HepG2 (cell line): Measurements from ENCODE around the gene KRTAP1-1. TPM values are rescaled to one million over a fixed set of nuclear protein-coding genes. Genes with fewer than 3 reads are reported as not detected.
A peak's percentile ranks its signal among the peaks of the same experiment; 100 is the strongest.

Experiments used
- CAMTA2 ChIP-seq: sonication (generic); formaldehyde crosslinking; IDR thresholded peaks from 2 replicates; pipeline ENCODE4 v1.4.0; 2020; ENCODE audit warnings: mild to moderate bottlenecking, missing genetic modification reagents, borderline replicate concordance
- CBFB ChIP-seq: sonication (generic); formaldehyde crosslinking; IDR thresholded peaks from 2 replicates; pipeline ENCODE4 v1.4.0; 2020; ENCODE audit warnings: missing genetic modification reagents
- DZIP1 ChIP-seq: sonication (generic); formaldehyde crosslinking; IDR thresholded peaks from 2 replicates; pipeline ENCODE4 v1.5.0; 2020; ENCODE audit warnings: mild to moderate bottlenecking, missing genetic modification reagents
- KMT2B ChIP-seq: IDR thresholded peaks from 2 replicates; pipeline ENCODE4 v1.6.1; 2016; ENCODE audit warnings: missing genetic modification reagents, missing compliant biosample characterization
- MYC ChIP-seq: sonication (generic); formaldehyde crosslinking; IDR thresholded peaks from 2 replicates; pipeline ENCODE4 v1.9.0; 2021; ENCODE audit warnings: missing genetic modification reagents, borderline replicate concordance
- PAX8 ChIP-seq: sonication (generic); formaldehyde crosslinking; IDR thresholded peaks from 2 replicates; pipeline ENCODE4 v1.8.0; 2022; ENCODE audit warnings: mild to moderate bottlenecking, missing genetic modification reagents, borderline replicate concordance
- PRPF4 ChIP-seq: fragments of 200-400 bp; formaldehyde crosslinking; IDR thresholded peaks from 2 replicates; pipeline ENCODE4 v1.6.1; 2016; ENCODE audit warnings: low read length, low read depth; ENCODE audit not compliant: poor library complexity, severe bottlenecking
- SP2 ChIP-seq: sonication (generic); formaldehyde crosslinking; IDR thresholded peaks from 2 replicates; pipeline ENCODE4 v1.5.1; 2020; ENCODE audit warnings: mild to moderate bottlenecking, missing genetic modification reagents
- U2AF1 ChIP-seq: fragments of 200-400 bp; formaldehyde crosslinking; optimal IDR thresholded peaks from 2 replicates; pipeline ENCODE3; 2017; ENCODE audit warnings: mild to moderate bottlenecking, low read depth, low read length
- ZNF777 ChIP-seq: sonication (generic); formaldehyde crosslinking; IDR thresholded peaks from 2 replicates; pipeline ENCODE4 v1.4.0; 2020; ENCODE audit warnings: missing genetic modification reagents
- ZXDC ChIP-seq: sonication (generic); formaldehyde crosslinking; IDR thresholded peaks from 2 replicates; pipeline ENCODE4 v1.5.0; 2020; ENCODE audit warnings: mild to moderate bottlenecking, missing genetic modification reagents
- polyA plus RNA-seq, 8 experiments: library from polyadenylated mRNA; depleted of rRNA in 3 of 8; stranded (reverse) in 7 of 8; unstranded in 1 of 8; fragments of >200 nt; fragmentation: Illumina TruSeq in 4 of 8; extraction: Trizol in 4 of 8; gene quantifications; 2 replicates each; pipeline versions ENCODE4 v1.2.1 to v1.2.3, GENCODE V29; 2011 to 2016; ENCODE audit warnings: low read depth in 4 of 8, missing spikeins in 1 of 8, mixed read lengths in 1 of 8; ENCODE audit not compliant: insufficient read depth in 1 of 8
- total RNA-seq, 5 experiments: library from RNA; depleted of rRNA; stranded (reverse); fragments of >200 nt; fragmentation: Illumina TruSeq; extraction: Trizol; gene quantifications; 2 replicates each; pipeline ENCODE4 v1.2.3, GENCODE V29; 2016; ENCODE audit warnings: low read depth in 1 of 5
- TF ChIP-seq, protein P1 (sequence below): sonication (generic); formaldehyde crosslinking; IDR thresholded peaks from 2 replicates; pipeline ENCODE4 v1.4.0; 2020; ENCODE audit warnings: mild to moderate bottlenecking, missing genetic modification reagents, borderline replicate concordance
- TF ChIP-seq, protein P2 (sequence below): sonication (generic); formaldehyde crosslinking; IDR thresholded peaks from 2 replicates; pipeline ENCODE4 v1.5.1; 2020; ENCODE audit warnings: missing genetic modification reagents, mild to moderate bottlenecking, borderline replicate concordance
- TF ChIP-seq, protein P3 (sequence below): sonication (generic); formaldehyde crosslinking; conservative IDR thresholded peaks from 2 replicates; pipeline ENCODE4 v1.8.1; 2023; ENCODE audit warnings: missing genetic modification reagents
- TF ChIP-seq, protein P4 (sequence below): sonication (generic); formaldehyde crosslinking; IDR thresholded peaks from 2 replicates; pipeline ENCODE4 v1.8.0; 2022; ENCODE audit warnings: mild to moderate bottlenecking, missing genetic modification reagents, moderate library complexity

Gene KRTAP1-1
- total and polyA plus RNA-seq, 2 of the 13 experiments (the other 11 are each of a cell fraction or from before 2014, with no cell fraction given), result not detected

GRCh38 chr17:41009301-41009760 lies 31.9 kb downstream of the KRTAP1-1 start (continued):
- TF ChIP-seq, protein P1, sequence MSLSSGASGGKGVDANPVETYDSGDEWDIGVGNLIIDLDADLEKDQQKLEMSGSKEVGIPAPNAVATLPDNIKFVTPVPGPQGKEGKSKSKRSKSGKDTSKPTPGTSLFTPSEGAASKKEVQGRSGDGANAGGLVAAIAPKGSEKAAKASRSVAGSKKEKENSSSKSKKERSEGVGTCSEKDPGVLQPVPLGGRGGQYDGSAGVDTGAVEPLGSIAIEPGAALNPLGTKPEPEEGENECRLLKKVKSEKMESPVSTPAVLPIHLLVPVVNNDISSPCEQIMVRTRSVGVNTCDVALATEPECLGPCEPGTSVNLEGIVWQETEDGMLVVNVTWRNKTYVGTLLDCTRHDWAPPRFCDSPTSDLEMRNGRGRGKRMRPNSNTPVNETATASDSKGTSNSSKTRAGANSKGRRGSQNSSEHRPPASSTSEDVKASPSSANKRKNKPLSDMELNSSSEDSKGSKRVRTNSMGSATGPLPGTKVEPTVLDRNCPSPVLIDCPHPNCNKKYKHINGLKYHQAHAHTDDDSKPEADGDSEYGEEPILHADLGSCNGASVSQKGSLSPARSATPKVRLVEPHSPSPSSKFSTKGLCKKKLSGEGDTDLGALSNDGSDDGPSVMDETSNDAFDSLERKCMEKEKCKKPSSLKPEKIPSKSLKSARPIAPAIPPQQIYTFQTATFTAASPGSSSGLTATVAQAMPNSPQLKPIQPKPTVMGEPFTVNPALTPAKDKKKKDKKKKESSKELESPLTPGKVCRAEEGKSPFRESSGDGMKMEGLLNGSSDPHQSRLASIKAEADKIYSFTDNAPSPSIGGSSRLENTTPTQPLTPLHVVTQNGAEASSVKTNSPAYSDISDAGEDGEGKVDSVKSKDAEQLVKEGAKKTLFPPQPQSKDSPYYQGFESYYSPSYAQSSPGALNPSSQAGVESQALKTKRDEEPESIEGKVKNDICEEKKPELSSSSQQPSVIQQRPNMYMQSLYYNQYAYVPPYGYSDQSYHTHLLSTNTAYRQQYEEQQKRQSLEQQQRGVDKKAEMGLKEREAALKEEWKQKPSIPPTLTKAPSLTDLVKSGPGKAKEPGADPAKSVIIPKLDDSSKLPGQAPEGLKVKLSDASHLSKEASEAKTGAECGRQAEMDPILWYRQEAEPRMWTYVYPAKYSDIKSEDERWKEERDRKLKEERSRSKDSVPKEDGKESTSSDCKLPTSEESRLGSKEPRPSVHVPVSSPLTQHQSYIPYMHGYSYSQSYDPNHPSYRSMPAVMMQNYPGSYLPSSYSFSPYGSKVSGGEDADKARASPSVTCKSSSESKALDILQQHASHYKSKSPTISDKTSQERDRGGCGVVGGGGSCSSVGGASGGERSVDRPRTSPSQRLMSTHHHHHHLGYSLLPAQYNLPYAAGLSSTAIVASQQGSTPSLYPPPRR (CRISPR knock-in tag), result peak; percentile 87
- no peak for TF ChIP-seq U2AF1
- no peak for TF ChIP-seq DZIP1
- TF ChIP-seq, protein P2, sequence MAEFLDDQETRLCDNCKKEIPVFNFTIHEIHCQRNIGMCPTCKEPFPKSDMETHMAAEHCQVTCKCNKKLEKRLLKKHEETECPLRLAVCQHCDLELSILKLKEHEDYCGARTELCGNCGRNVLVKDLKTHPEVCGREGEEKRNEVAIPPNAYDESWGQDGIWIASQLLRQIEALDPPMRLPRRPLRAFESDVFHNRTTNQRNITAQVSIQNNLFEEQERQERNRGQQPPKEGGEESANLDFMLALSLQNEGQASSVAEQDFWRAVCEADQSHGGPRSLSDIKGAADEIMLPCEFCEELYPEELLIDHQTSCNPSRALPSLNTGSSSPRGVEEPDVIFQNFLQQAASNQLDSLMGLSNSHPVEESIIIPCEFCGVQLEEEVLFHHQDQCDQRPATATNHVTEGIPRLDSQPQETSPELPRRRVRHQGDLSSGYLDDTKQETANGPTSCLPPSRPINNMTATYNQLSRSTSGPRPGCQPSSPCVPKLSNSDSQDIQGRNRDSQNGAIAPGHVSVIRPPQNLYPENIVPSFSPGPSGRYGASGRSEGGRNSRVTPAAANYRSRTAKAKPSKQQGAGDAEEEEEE (CRISPR knock-in tag), result no peak
- TF ChIP-seq SP2 (CRISPR knock-in tag), result no peak
- 0 out of 2 replicates have a peak, but pooled peaks have one; percentile 27 for TF ChIP-seq ZNF777
- TF ChIP-seq, protein P3, sequence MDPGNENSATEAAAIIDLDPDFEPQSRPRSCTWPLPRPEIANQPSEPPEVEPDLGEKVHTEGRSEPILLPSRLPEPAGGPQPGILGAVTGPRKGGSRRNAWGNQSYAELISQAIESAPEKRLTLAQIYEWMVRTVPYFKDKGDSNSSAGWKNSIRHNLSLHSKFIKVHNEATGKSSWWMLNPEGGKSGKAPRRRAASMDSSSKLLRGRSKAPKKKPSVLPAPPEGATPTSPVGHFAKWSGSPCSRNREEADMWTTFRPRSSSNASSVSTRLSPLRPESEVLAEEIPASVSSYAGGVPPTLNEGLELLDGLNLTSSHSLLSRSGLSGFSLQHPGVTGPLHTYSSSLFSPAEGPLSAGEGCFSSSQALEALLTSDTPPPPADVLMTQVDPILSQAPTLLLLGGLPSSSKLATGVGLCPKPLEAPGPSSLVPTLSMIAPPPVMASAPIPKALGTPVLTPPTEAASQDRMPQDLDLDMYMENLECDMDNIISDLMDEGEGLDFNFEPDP, result no peak
- no peak for TF ChIP-seq KMT2B (CRISPR knock-in tag)
- TF ChIP-seq, protein P4, sequence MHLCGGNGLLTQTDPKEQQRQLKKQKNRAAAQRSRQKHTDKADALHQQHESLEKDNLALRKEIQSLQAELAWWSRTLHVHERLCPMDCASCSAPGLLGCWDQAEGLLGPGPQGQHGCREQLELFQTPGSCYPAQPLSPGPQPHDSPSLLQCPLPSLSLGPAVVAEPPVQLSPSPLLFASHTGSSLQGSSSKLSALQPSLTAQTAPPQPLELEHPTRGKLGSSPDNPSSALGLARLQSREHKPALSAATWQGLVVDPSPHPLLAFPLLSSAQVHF (CRISPR knock-in tag), result no peak
- TF ChIP-seq MYC, result no peak
- peak; percentile 83; the same call in 1 of the 2 replicates for TF ChIP-seq CBFB
- no peak for TF ChIP-seq CAMTA2
- TF ChIP-seq PRPF4, result no peak
- no peak for TF ChIP-seq PAX8 (CRISPR knock-in tag)
- no peak for TF ChIP-seq ZXDC (CRISPR knock-in tag)
